Measurements from ENCODE around the gene RPE.
A peak's percentile ranks its signal among the peaks of the same experiment; 100 is the strongest.

The RPE gene

DNA sequence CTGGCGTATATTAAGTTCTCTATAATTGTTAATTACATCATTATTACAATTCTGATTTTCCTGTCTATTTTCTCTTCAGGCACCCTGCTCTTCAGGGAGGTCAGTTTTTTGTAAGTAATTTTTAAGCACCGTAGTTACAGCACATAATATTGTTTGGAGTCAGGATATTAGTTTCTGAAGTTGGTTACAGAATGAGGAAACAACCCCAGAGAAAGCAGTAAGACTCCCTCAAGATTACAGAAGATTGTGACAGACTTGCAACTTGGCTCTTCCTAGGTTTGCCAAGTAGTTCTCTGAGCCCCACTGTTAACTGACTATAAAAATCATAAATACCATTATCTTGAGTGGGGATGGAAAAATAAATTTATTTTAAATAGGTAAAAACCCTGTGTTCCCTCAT, 921 bp downstream of the RPE start:
- no peak for DNase-seq

- DNase-seq: no peak
Observed at GRCh38 chr2:210004881-210005280, 2.4 kb downstream of the RPE start.

GRCh38 chr2:210007895-210008294, 5.5 kb downstream of the RPE start:
- DNase-seq: no peak

- no peak for DNase-seq
Observed at GRCh38 chr2:210009126-210009525, 6.7 kb downstream of the RPE start.

DNA sequence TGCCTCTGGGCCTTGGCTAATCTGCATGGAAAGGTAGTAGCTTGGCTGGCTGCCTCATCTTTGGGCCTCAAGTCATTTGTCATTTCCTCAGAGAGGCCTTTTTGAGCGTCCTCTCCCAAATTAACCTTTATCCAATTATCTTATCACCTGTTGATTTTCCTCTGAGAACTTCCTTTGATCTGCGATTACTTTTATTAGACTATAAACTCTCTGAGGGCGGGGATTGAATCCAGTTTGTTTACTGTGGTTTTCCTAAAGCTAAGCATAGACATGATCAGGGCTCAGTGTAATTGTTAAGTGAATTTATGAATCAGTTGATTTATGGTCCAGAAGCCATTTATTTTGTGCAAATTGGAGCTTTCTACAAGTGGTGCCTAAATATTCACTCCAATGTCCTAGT, 7.5 kb downstream of the RPE start:
- DNase-seq: no peak

- DNase-seq: no peak
Observed at GRCh38 chr2:210020138-210020537, 17.7 kb downstream of the RPE start.

DNA sequence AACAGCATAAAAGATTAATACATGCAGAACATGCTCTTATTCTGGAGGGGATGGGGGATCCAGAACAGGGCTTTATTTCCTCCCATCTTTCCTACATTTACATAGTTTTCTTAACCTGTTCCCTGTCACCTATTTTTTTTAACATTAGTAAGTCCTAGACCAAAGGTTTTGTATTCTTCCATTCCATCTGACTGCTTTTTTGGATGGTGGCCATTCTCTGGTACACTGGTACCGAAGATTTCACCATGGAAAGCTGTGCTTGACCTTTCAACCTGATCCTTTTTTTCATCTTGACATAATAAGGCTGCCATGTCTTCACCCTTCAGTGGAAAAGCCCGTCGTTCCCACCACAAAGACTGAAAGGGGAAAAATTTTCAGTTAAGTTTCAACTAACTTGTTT, 20.4 kb downstream of the RPE start:
- no peak for DNase-seq

DNA sequence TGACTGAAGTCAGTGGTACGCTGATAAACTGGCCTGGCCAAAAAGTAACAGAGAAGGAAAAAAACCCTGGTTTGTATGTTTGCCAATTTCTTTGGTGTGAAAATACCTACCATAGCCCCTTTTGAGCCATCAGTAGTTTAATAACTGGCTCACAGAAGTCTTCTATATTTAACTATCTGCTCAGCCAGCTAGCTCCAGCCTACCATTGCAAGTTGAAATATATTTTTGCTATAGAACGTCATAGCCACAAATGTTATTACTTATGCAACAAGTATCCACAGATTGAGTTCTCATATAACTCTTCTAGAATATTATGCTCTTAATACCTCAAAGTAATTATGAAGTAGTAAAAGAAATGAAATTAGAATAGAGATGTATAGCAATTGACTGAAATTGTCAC, 25.2 kb downstream of the RPE start:
- DNase-seq: no peak

- DNase-seq: peak; percentile 13
Observed at GRCh38 chr2:210028178-210028577, 25.7 kb downstream of the RPE start.

DNA sequence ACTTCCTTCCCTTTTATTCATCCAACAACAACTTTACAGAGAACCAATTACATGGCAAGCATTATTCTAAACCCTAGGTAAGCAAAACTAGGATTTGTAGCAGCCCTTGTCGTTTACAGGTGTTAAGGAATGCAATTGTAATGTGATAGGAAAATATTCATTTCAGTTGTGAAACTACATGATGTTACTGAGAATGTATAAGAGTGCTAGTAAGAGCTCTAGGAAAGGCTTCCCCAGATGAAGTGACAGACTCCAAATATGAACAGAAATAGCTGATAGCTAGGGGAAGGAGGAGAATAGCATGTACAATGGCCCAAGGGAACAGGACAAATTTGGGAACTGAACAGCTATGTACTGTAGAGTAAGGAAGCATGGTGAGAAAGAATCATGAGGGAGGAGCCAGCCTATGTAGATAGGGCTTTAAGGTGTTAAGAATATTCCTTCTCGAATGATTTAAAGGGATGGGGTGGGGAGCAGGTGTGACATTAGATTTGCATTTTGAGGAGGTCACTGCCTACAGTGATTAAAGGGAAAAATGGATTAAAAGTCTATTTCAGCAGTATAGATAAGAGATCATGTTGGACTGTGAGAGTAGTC, 31.7 kb downstream of the RPE start:
- no peak for DNase-seq

GRCh38 chr2:210035679-210036078, 33.2 kb downstream of the RPE start:
- DNase-seq: no peak

GRCh38 chr2:210038078-210038477, 35.6 kb downstream of the RPE start:
- DNase-seq: no peak

DNA sequence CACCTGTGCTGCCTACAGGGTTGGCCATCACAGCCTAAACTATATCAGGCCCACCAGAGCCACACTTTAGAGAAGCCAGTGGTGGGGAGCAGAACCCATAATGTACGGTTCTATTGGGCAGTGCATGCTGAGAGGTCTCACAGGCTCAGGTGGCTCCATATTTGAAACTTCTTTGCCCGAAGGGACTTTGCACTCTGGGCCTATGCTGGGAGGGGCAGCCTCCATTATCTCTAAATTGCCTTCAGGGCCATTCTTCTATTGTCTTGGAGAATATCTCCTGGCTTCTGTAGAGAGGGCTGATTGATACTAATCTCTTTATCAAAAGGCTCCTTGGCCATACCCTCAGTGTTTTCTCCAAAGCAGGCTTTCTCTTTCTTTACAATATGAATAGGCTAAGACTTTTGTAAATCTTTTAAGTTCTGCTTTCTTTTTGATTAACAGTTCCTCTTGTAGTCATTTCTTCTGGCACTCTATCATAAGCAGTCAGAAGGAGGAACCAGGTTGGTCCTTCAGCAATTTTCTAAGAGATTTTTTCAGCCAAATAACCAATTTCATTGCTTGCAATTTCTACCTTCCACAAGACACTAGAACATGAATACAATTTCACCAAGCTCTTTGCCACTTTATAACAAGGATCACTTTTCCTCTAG, 44.5 kb downstream of the RPE start:
- DNase-seq: no peak

DNA sequence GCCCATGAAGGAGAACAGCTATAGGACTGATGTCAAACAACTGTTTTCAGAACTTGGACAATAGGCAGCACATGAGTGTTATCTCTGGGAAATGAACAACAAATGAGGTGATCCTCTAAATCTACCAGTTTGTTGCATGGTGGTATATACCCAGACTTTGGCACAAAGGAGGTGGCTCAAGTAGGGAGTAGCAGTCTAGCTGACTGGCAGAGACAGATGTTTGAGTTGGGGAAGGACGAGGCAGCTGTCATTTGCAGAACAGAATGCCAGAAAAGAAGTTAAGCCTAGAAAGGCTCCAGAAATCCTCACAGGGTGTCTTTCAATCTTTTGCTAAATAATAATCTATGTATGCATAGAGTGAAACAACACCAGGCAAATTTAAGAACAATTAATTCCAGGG, 47.4 kb downstream of the RPE start:
- DNase-seq: no peak

DNA sequence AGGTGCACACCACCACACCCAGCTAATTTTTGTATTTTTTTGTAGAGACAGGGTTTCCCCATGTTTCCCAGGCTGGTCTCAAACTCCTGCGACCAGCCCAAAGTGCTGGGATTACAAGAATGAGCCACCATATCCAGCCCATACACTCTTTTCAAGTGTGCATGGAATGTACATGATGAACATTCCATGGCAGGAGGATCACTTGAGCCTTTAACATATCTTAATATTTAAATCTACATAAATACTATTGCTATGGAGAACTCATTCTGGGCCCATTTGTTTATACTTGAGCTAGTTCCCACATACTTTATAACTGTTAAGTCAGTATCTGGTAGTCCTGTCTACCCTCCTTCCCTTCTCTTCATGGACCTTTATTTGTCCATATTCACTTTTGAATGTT, 48.4 kb downstream of the RPE start:
- no peak for DNase-seq

- no peak for DNase-seq
Observed at GRCh38 chr2:210054696-210055095, 52.3 kb downstream of the RPE start.

DNA sequence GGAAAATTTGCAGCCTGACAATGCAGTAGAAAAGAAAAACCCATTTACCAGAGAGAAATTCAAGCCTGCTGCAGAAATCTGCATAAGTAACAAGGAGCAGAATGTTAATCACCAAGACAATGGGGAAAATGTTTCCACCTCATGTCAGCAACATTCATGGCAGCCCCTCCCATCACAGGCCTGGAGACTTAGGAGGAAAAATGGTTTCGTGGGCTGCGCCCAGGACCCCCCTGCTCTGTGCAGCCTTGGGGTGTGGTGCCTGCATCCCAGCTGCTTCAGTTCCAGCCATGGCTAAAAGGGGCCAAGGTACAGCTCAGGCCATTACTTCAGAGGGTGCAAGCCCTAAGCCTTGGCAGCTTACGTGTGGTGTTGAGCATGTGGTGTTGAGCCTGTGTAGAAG, 53.4 kb downstream of the RPE start:
- no peak for DNase-seq

GRCh38 chr2:210063306-210063705, 60.9 kb downstream of the RPE start:
- no peak for DNase-seq

Data from DMS153 (cell line).